SW480 (cell line): ENCODE data around the gene OR52E2.

Experiments used
- DNase-seq: peaks from one replicate; pipeline ENCODE4 v3.0.0-alpha.2; 2016; ENCODE audit warnings: low spot score

Gene OR52E2

GRCh38 chr11:5011254-5011653, 48.2 kb downstream of the OR52E2 start:
- no peak for DNase-seq
